Stimulated activated CD4-positive, alpha-beta T cell treated with anti-CD3 and anti-CD28 coated beads, Interleukin-12 subunit alpha, Interleukin-12 subunit beta, amount 100 ng/mL, for 24 hours (primary cell): ENCODE measurements around the gene EDN2.

Source experiments
- DNase-seq, 2 experiments: peaks; one replicate each; pipeline ENCODE4 v3.0.0-alpha.2; 2020; ENCODE audit warnings: low read depth in 2 of 2

Gene EDN2

DNA sequence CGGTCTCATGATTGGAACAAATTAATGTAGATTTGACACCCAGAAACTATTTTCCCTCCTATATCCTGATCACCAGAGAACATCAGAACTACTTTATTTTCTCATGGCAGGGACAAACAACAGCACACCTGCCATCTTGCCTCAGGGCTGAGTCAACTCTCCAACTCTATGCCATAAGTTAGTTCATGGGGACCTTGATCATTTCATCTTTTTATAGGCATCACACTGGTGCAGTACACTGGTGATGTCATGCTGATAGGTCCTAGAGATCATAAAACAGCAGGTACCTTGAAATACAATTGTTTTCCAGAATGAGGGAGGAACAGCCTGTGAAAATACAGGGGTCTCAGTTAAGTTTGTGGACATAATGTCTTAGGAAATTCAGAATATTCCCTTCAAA, 45.8 kb downstream of the EDN2 start:
- no peak for DNase-seq

DNA sequence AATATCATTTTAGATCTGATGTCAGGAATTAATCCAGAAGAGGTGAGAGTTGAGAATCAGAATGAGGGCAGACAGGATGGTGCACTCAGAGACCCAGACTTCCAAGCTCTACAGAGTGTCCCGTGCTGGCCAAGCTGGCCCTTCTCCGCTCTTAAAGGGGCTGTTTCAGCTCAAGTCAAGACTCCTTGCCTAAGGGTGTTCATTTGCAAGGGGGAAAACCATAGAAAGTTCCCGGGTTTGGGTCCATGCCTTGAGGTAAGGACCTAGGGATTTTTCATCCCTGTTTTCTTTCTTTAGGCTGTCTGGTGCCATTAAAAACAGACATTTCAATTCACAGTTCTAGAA, 47.5 kb downstream of the EDN2 start:
- DNase-seq: no peak

DNA sequence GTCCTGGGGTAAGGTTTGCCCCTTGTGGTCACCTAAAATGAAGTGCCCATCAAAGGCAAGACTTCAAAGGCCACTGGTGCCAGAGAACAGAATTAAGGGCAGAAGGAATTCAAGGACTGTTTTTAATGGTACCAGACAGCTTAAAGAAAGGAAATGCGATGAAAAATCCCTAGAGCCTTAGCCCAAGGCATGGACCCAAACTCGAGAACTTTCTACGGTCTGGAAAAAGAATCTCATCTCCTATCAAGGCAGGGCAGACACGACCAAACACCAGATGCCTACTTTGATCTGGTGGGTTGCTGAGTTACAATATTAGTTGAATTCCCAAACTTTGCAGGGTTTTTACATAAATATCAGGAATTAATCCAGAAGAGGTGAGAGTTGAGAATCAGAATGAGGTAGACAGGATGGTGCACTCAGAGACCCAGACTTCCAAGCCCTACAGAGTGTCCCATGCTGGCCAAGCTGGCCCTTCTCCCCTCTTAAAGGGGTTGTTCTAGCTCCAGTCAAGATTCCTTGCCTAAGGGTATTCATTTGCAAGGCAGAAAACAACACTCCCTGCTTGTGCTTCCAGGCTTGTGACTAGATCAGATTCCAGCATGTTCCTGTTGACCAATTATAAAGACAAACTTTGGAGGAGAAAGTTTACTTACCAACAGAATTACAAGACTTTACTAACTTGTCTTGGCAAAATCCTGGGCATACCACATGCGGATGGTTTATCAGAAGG, 48.0 kb downstream of the EDN2 start:
- DNase-seq: no peak

GRCh38 chr1:41435570-41436178, 48.8 kb downstream of the EDN2 start:
- no peak for DNase-seq

- no peak for DNase-seq
These were observed 49.6 kb downstream of the EDN2 start for GRCh38 chr1:41434748-41435449.

DNA sequence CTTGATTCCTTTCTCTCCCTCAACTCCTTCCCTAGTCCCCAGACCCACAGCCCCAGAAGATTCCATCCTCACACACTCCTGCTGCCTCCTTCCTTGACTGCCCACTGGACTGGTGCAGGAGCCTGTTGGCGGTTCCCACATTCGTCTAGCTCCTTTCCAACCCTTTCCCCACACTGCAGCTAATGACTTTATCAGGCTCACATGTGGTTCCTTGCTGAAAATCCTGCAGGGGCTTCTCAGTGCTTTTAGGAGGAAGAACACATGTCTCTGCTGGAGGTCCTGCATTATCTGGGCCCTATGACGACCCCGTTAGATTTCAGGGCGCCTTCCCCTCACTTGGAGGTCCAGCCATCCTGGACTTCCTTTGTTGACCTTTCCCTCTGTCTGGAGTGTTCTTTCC, 50.2 kb downstream of the EDN2 start:
- no peak for DNase-seq

DNA sequence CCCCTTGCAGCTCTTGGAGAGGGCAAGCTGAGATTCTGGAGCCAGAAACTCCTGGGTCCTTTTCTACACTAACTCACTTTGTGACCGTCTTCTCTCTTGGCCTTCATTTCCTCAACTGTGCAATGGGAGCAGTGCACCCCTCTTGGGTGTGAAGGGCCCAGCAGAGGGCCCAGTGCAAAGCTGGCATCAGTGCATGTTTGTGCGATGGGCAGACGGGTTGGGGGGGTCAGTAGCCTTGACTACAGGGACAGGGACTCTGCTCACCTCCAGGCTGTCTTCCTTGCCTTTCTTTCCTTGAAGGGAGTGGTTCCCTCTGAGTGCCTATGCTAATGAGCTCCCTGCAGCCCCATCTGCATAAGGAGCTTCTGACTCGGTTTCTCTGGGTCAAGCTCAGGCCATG, 51.0 kb downstream of the EDN2 start:
- no peak for DNase-seq

- peak; percentile 43 to 81 for DNase-seq
These were observed 51.8 kb downstream of the EDN2 start for GRCh38 chr1:41432481-41433280.

DNA sequence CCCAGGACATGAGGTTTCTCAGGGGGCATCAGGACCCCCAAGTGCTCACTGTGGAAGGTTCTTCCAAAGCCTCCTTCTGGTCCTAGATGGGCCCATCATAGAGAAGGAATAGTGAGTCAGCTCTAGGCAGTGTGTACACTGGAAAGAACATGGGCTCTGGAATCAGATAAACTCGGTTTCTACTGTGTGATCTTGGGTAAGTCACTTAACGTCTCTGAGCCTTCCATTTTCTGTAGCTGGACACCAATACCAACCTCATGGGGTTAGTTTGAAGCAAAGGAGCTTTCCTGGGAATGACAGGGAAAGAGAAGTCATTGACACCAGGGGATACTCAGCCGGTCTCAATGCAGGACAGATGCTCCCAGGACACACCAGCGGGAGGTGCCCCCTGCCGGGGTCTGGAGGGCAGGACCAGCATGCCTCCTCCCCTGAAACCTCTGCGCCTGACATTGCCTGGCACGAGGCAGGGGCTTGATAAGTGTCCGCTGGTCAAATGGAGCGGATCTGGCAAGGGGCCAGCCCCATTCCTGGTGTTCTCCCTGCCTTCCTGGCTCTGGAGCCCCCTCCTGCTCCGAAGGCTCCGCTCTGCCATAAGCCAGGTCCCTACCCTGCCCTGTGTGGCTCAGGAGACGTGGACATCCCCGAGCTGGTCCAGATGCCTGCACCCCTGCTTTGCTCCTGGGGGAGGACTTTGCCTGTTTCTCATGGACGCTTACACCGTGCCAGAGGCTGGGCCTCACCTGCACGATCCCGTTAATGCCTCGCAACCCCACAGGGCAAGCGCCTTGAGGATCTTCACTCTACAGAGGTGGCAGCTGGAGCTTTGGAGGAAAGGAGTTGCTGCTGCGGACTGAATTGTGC, 52.8 kb downstream of the EDN2 start:
- DNase-seq: no peak

- DNase-seq: no peak
These were observed 53.9 kb downstream of the EDN2 start for GRCh38 chr1:41430582-41430981.

DNA sequence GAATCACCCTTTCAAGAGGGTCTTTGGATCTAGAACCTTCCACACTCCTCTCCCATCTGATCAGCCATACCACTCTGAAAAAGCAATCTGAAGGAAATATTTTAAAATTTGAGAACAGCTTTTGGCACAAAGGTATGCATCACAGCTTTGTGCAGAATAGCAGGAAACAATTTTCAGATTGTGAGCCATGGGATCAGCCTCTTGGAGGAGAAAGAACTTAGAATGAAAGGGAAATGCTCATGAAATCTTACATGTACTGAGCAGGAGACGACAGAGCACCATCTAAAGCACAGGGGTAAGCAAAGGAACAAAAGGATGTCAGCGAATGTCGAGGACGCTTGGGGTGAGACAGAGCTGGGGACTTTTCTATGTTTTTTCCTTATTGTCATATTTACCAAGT, 54.4 kb downstream of the EDN2 start:
- no peak for DNase-seq

DNA sequence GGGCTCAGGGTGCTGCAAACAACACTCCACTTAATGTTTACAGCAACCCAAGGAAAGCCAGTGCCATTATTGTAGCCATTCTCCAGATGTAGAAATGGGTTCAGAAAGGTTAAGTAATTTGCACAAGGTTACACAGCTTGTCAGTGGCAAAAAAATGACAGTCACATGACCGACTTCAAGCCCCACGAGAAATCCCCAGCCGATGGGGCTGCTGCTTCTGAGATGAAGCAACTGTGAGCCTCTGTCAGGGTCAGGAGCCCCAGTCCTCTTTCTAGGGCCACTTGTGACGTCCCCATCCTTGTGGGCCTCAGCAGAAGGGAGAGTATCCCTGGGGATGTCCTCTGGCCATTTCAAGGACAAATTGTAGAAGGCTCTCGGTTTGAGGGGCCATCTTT, 54.8 kb downstream of the EDN2 start:
- no peak for DNase-seq
